HepG2 (cell line): Measurements from ENCODE around the gene SLC12A3. TPM values are rescaled to one million over a fixed set of nuclear protein-coding genes. Genes with fewer than 3 reads are reported as not detected.

Experiments
- ATAC-seq: fragments of 200-7000 bp; cut with Tn5 transposase; 3 replicates; pipeline ENCODE4 v1.9.1; 2020; ENCODE audit warnings: mild to moderate bottlenecking, moderate library complexity
- BruUV-seq: library from RNA; stranded (reverse); fragments of 400-500 nt; replicated peaks from 2 replicates; lab custom pipeline; 2021; lab: Mats Ljungman, UMichigan
- CTCF ChIA-PET: fragments of 300-600 bp; formaldehyde crosslinking; extraction: SDS; loops from one replicate; lab custom pipeline; 2021; ENCODE audit warnings: low total read pairs, inconsistent platforms, low intra/inter-chr PET ratio; lab: Yijun Ruan, JAX
- POLR2A ChIA-PET: fragments of 350-600 bp; sonication (Branson Sonifier 250); formaldehyde crosslinking; loops from one replicate; lab custom pipeline; 2020; ENCODE audit warnings: antibody characterized with exemption, inconsistent platforms; lab: Yijun Ruan, JAX
- DNase-seq: peaks from one replicate; pipeline ENCODE4 v3.0.0-alpha.2; 2015; ENCODE audit warnings: low spot score
- FAIRE-seq: peaks from 3 replicates; lab custom pipeline; 2011; peaks lifted over from hg19 to GRCh38; lab: Jason Lieb, UNC
- H2AFZ ChIP-seq: one replicate; pipeline ENCODE4 v1.6.1; 2011; ENCODE audit warnings: low read length, inconsistent platforms
- H3K27ac ChIP-seq: fragments of 300-600 bp; 3 replicates; pipeline ENCODE4 v1.8.0; 2011; ENCODE audit warnings: mixed run types, mild to moderate bottlenecking, mixed read lengths, low read length, inconsistent platforms; ENCODE audit not compliant: insufficient read depth; ENCODE audit errors: extremely low read length
- H3K27me3 ChIP-seq, 2 experiments: fragments of 200-600 bp in 1 of 2; 2 replicates in 1 of 2; 3 replicates in 1 of 2; pipeline versions ENCODE4 v1.6.0 to v1.8.0; 2011; ENCODE audit warnings: low read length in 2 of 2, mild to moderate bottlenecking in 2 of 2, moderate library complexity in 2 of 2, inconsistent platforms in 1 of 2; ENCODE audit not compliant: insufficient read depth in 2 of 2, control insufficient read depth in 1 of 2
- H3K36me3 ChIP-seq, 2 experiments: fragments of 200-600 bp in 1 of 2; replicated peaks in 1 of 2; 2 replicates in 1 of 2; 3 replicates in 1 of 2; pipeline versions ENCODE4 v1.5.1 to v1.8.0; 2011; ENCODE audit warnings: low read length in 2 of 2, inconsistent platforms in 1 of 2; ENCODE audit not compliant: insufficient read depth in 2 of 2, control insufficient read depth in 1 of 2
- H3K4me1 ChIP-seq: 2 replicates; pipeline ENCODE4 v1.5.1; 2012; ENCODE audit warnings: low read length, inconsistent platforms; ENCODE audit not compliant: insufficient read depth
- H3K4me2 ChIP-seq: 2 replicates; pipeline ENCODE4 v1.6.0; 2011; ENCODE audit warnings: low read depth, low read length, inconsistent platforms
- H3K4me3 ChIP-seq, 3 experiments: fragments of 200-600 bp in 1 of 3; sonication (generic), shearing (Covaris generic) in 1 of 3; replicated peaks in 1 of 3; 2 replicates each; pipeline ENCODE4 v1.5.1; 2011 to 2016; ENCODE audit warnings: low read length in 3 of 3, inconsistent platforms in 2 of 3, low read depth in 2 of 3, mild to moderate bottlenecking in 2 of 3, control low read depth in 1 of 3, mixed read lengths in 1 of 3; ENCODE audit not compliant: insufficient read depth in 1 of 3
- H3K79me2 ChIP-seq: one replicate; pipeline ENCODE4 v1.6.1; 2011; ENCODE audit warnings: low read length, inconsistent platforms; ENCODE audit not compliant: insufficient read depth
- H3K9ac ChIP-seq: 2 replicates; pipeline ENCODE4 v1.6.0; 2011; ENCODE audit warnings: mild to moderate bottlenecking, low read depth, low read length, inconsistent platforms; ENCODE audit not compliant: insufficient read depth
- H3K9me3 ChIP-seq: 2 replicates; pipeline ENCODE4 v1.5.1; 2012; ENCODE audit warnings: mild to moderate bottlenecking, low read length
- H4K20me1 ChIP-seq: 2 replicates; pipeline ENCODE4 v1.6.0; 2011; ENCODE audit warnings: inconsistent platforms, mild to moderate bottlenecking, low read length, moderate library complexity; ENCODE audit not compliant: insufficient read depth
- ATM ChIP-seq: fragments of 450-650 bp; IDR thresholded peaks from 2 replicates; pipeline ENCODE4 v1.7.1; 2017; ENCODE audit warnings: mild to moderate bottlenecking, borderline replicate concordance
- ERF ChIP-seq: IDR thresholded peaks from 2 replicates; pipeline ENCODE4 v1.6.1; 2018; ENCODE audit warnings: missing biosample characterization, missing genetic modification reagents
- KMT2B ChIP-seq: IDR thresholded peaks from 2 replicates; pipeline ENCODE4 v1.6.1; 2016; ENCODE audit warnings: missing genetic modification reagents, missing compliant biosample characterization
- RARA ChIP-seq: IDR thresholded peaks from 2 replicates; pipeline ENCODE4 v1.6.1; 2016; ENCODE audit warnings: missing genetic modification reagents, missing compliant biosample characterization
- RXRB ChIP-seq: IDR thresholded peaks from 2 replicates; pipeline ENCODE4 v1.6.1; 2016; ENCODE audit warnings: borderline replicate concordance, missing genetic modification reagents, missing compliant biosample characterization
- TEAD3 ChIP-seq: optimal IDR thresholded peaks from 2 replicates; pipeline ENCODE3; 2016; ENCODE audit warnings: borderline replicate concordance
- ZBTB7B ChIP-seq: sonication (generic); formaldehyde crosslinking; IDR thresholded peaks from 2 replicates; pipeline ENCODE4 v1.4.0; 2020; ENCODE audit warnings: missing genetic modification reagents
- ZNF44 ChIP-seq: sonication (generic); formaldehyde crosslinking; IDR thresholded peaks from 2 replicates; pipeline ENCODE4 v1.5.1; 2020; ENCODE audit warnings: mild to moderate bottlenecking, missing genetic modification reagents
- ZNF543 ChIP-seq: sonication (generic); formaldehyde crosslinking; IDR thresholded peaks from 2 replicates; pipeline ENCODE4 v1.4.0; 2020; ENCODE audit warnings: mild to moderate bottlenecking, missing genetic modification reagents
- ZNF709 ChIP-seq: sonication (generic); formaldehyde crosslinking; IDR thresholded peaks from 2 replicates; pipeline ENCODE4 v1.5.0; 2020; ENCODE audit warnings: mild to moderate bottlenecking, missing genetic modification reagents
- WGBS: methylation state at CpG from one replicate; pipeline ENCODE4 v1.1.6; 2017; ENCODE audit warnings: low lambda C conversion rate; 5-methylcytosine and 5-hydroxymethylcytosine counted together
- in situ Hi-C: cut with HindIII; loops from 2 replicates; pipeline ENCODE4 v1.10.0; 2017; ENCODE audit warnings: low pct_unique_long_range_greater_than_20kb; ENCODE audit not compliant: extremely low pct_ligation_motif_present
- intact Hi-C: fragments of 100-400 bp; cut with micrococcal nuclease; formaldehyde crosslinking; loops from one replicate; pipeline ENCODE4 v1.10.0; 2022; ENCODE audit not compliant: unreplicated experiment
- polyA plus RNA-seq, 8 experiments: library from polyadenylated mRNA; depleted of rRNA in 3 of 8; stranded (reverse) in 7 of 8; unstranded in 1 of 8; fragments of >200 nt; fragmentation: Illumina TruSeq in 4 of 8; extraction: Trizol in 4 of 8; gene quantifications; 2 replicates each; pipeline versions ENCODE4 v1.2.1 to v1.2.3, GENCODE V29; 2011 to 2016; ENCODE audit warnings: low read depth in 4 of 8, missing spikeins in 1 of 8, mixed read lengths in 1 of 8; ENCODE audit not compliant: insufficient read depth in 1 of 8
- total RNA-seq, 5 experiments: library from RNA; depleted of rRNA; stranded (reverse); fragments of >200 nt; fragmentation: Illumina TruSeq; extraction: Trizol; gene quantifications; 2 replicates each; pipeline ENCODE4 v1.2.3, GENCODE V29; 2016; ENCODE audit warnings: low read depth in 1 of 5
- TF ChIP-seq, protein P1 (sequence below): IDR thresholded peaks from 2 replicates; pipeline ENCODE4 v1.6.1; 2016; ENCODE audit warnings: missing compliant biosample characterization, missing genetic modification reagents, borderline replicate concordance

Gene SLC12A3
- total and polyA plus RNA-seq, 2 of the 13 experiments (the other 11 are each of a cell fraction or from before 2014, with no cell fraction given) = 6.2 TPM; not detected in 1

DNA sequence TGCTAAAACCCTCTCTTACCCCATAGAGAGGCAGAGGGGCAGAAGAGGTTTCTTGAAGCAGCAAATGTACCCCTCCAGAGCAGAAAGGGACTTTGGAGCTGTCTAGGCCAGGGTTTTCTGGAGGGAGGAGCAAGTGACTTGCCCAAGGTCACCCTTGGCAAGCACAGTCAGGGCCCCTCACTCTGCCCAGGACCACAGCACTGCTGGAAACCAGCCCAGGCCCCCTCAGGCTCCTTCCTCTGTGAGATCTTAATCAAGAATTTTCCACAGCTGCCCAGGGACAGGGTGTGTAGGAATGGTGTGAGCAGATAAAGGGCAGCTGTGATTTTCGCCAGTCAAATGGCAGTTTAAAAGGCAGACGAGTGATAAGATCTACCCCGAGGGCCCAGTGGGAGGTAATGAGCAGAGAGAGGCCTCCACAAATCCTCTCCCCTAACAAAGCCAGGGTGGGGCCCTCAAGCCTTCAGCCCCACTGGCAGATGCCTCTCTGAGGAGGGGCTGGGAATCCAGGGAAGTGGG lies 3.9 kb upstream of the SLC12A3 start (continued):
- TF ChIP-seq ATM = no peak
- TF ChIP-seq, all 625 proteins: peak for 29

DNA sequence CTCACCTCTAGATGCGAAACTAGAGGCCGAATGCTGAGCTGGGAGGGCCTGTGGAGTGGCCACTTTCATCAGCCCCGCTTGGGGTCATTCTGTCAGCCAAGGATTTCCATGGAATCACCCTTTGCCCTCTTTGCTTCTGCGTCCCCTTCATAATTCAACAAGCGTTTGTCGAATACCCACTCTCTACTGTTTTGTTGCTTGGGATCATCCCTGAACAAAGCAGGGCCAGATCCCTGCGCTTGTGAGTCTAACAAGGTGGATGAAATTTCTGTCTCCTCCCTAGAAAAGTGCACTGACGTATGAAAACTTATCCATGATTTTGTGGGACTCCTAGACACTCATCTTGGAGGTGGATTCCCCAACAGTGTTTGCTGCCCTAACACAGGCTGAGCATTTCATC lies 3.3 kb upstream of the SLC12A3 start:
- Histone ChIP-seq H3K4me3 (peak overlapping the region; percentile 0 to 62 (median 33); a peak in 4 of 6 replicates), H2AFZ (peak overlapping the region; percentile 5), H3K9ac (peak overlapping the region; percentile 46; the same call in 1 of the 2 replicates), H3K9me3 (no peaks in the 10 kb centered on the region), H3K27me3 (no peaks in the 10 kb centered on the region), H4K20me1 (no peaks in the 10 kb centered on the region), H3K4me2 (peak overlapping the region; percentile 97), H3K36me3 (no peaks in the 10 kb centered on the region), H3K27ac (no peak overlapping the region), H3K79me2 (no peaks in the 10 kb centered on the region), H3K4me1 (peaks cover 81% of the 10 kb centered on the region)
- WGBS = 10% methylated on average over 8 of the region's 8 CpGs
- POLR2A ChIA-PET = interaction anchor here (0.7 to 4.3 kb wide), 5 partner anchors 11 to 71 kb away, joined by 3 to 28 read pairs (median 3); no protein-coding TSS in a partner anchor
- intact Hi-C loops = loop anchor here (5.0 to 10.0 kb wide), 2 partner anchors 189 to 257 kb away; partner anchors contain the start of gene MT2A
- no TSS peak for BruUV-seq
- TF ChIP-seq ZNF543 (CRISPR knock-in tag) (no peak), RARA (CRISPR knock-in tag) (peak; percentile 41; the same call in 1 of the 2 replicates), TEAD3 (CRISPR knock-in tag) (peak; percentile 12), KMT2B (CRISPR knock-in tag) (0 out of 2 replicates have a peak, but pooled peaks have one; percentile 11), RXRB (peak; percentile 36; the same call in 1 of the 2 replicates), ERF (CRISPR knock-in tag) (peak; percentile 19; the same call in 1 of the 2 replicates), ZBTB7B (CRISPR knock-in tag) (peak; percentile 11; the same call in 1 of the 2 replicates), ZNF709 (CRISPR knock-in tag) (0 out of 2 replicates have a peak, but pooled peaks have one; percentile 35), ZNF44 (CRISPR knock-in tag) (0 out of 2 replicates have a peak, but pooled peaks have one; percentile 49)
- TF ChIP-seq, protein P1, sequence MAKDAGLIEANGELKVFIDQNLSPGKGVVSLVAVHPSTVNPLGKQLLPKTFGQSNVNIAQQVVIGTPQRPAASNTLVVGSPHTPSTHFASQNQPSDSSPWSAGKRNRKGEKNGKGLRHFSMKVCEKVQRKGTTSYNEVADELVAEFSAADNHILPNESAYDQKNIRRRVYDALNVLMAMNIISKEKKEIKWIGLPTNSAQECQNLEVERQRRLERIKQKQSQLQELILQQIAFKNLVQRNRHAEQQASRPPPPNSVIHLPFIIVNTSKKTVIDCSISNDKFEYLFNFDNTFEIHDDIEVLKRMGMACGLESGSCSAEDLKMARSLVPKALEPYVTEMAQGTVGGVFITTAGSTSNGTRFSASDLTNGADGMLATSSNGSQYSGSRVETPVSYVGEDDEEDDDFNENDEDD = no peak
- CTCF ChIA-PET = no interaction called here
- ATAC-seq (peak; percentile 50), DNase-seq (no peak), FAIRE-seq (peak; percentile 69)
- in situ Hi-C loops = no loop called here
